Large intestine (tissue), 3 donors: ENCODE data around the gene THAP7. TPM values are rescaled to one million over a fixed set of nuclear protein-coding genes. Genes with fewer than 3 reads are reported as not detected.
"Not testable (repeated sequence)": the region's sequence is repeated elsewhere in the genome, so short reads cannot be mapped to it uniquely, and the experiment has no call there.

Experiments
- DNase-seq, 2 donors: peaks; one replicate each; pipeline versions ENCODE4 v3.0.0 to v3.0.0-alpha.2; 2013
- H3K27ac ChIP-seq: one replicate; pipeline ENCODE4 v1.5.1; 2013; ENCODE audit warnings: low read length
- H3K27me3 ChIP-seq: 2 replicates; pipeline ENCODE4 v1.6.1; 2013; ENCODE audit warnings: low read length; ENCODE audit not compliant: control insufficient read depth, insufficient read depth
- H3K36me3 ChIP-seq: 2 replicates; pipeline ENCODE4 v1.6.1; 2013; ENCODE audit warnings: low read length; ENCODE audit not compliant: control insufficient read depth, insufficient read depth
- H3K4me1 ChIP-seq: one replicate; pipeline ENCODE4 v1.6.1; 2013; ENCODE audit warnings: low read length; ENCODE audit not compliant: control insufficient read depth, insufficient read depth
- H3K4me3 ChIP-seq: one replicate; pipeline ENCODE4 v1.5.1; 2013; ENCODE audit warnings: low read length
- H3K9me3 ChIP-seq: one replicate; pipeline ENCODE4 v1.6.1; 2013; ENCODE audit warnings: mild to moderate bottlenecking, low read depth, low read length, moderate library complexity; ENCODE audit not compliant: control insufficient read depth
- WGBS: methylation state at CpG from one replicate; pipeline ENCODE4 v1.1.5; 2013; ENCODE audit warnings: low lambda C conversion rate; ENCODE audit not compliant: insufficient coverage; 5-methylcytosine and 5-hydroxymethylcytosine counted together
- polyA plus RNA-seq: library from polyadenylated mRNA; unstranded; fragments of 120-200 nt; gene quantifications from one replicate; pipeline ENCODE4 v1.2.1, GENCODE V29; 2013

THAP7 gene
- polyA plus RNA-seq, 1 donor = 27.0 TPM

DNA sequence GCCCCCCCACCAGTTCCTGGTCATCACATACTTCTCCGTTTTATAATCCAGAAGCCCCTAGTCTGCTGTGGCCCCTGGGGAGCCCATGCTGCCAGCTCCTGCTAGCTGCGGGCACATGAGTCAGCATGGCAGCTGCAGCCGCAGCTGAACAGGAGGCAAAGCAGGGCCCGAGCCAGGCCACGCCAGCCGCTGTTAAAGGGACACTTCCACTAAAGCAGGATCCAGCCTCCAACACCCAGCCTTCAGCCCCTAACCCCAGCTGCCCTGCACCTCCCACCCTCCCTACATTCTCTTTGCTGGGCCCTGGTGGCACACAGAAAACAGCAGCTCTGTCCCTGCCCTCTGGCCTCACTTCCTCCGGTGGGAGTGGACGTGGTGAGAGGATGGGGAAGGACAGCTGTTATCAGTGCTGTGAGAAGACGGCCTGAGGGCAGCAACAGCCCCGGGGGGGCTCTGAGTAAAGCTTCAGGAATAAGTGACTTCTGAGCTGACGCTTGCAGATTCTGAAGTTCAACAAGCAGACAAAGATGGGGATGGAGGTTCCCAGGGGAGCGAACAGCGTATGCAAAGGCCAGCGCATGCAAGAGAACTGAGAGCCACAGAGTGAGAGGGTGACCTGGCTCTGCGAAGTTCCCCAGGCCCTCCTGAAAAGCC lies 43.1 kb upstream of the THAP7 start:
- Histone ChIP-seq H3K27ac (peak overlapping the region; percentile 17), H3K4me3 (peak overlapping the region; percentile 38), H3K27me3 (peaks cover 9% of the 10 kb centered on the region), H3K36me3 (no peaks in the 10 kb centered on the region), H3K9me3 (no peaks in the 10 kb centered on the region), H3K4me1 (peaks cover 40% of the 10 kb centered on the region)
- DNase-seq = no peak
- WGBS = no CpG with 5 or more reads among the region's 15 CpGs

DNA sequence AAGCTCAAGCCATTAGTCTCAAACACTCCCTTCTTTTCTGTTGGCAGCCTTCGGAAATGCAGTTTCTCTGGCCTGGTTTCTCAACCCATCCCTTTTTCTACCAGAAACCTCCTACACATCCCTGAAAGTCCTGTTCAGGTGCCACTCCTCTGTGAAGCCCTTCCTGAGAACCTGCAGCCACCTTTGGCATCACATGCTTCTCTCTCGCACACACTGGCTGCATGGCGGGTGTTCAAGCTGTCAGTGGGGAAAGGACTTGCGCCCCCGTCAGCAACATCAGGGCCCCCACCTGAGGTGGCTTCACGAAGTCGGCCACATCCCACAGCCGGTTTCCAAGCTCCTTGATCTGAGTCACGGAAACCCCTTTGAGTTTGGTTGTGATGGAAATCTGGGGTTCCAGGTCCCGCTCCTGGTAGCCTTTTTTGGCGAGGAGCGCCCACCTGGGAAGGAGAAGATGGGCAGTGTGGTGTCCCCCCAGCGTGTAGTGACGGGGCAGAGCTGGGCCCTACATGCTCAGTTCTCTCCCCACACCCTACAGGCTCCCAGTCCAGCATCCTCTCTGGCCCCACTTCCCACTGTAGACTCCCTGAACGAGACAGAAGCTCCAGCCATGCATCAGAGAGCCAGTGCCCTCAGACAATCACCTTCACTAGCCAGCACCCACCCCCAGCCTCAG lies 42.1 kb upstream of the THAP7 start:
- peak overlapping the region; percentile 70 for H3K27ac ChIP-seq
- H3K4me3 ChIP-seq = no peak overlapping the region
- H3K27me3 ChIP-seq = peaks cover 9% of the 10 kb centered on the region
- H3K9me3 ChIP-seq = no peaks in the 10 kb centered on the region
- no peak for DNase-seq
- no peaks in the 10 kb centered on the region for H3K36me3 ChIP-seq
- no CpG with 5 or more reads among the region's 15 CpGs for WGBS
- peaks cover 40% of the 10 kb centered on the region for H3K4me1 ChIP-seq

DNA sequence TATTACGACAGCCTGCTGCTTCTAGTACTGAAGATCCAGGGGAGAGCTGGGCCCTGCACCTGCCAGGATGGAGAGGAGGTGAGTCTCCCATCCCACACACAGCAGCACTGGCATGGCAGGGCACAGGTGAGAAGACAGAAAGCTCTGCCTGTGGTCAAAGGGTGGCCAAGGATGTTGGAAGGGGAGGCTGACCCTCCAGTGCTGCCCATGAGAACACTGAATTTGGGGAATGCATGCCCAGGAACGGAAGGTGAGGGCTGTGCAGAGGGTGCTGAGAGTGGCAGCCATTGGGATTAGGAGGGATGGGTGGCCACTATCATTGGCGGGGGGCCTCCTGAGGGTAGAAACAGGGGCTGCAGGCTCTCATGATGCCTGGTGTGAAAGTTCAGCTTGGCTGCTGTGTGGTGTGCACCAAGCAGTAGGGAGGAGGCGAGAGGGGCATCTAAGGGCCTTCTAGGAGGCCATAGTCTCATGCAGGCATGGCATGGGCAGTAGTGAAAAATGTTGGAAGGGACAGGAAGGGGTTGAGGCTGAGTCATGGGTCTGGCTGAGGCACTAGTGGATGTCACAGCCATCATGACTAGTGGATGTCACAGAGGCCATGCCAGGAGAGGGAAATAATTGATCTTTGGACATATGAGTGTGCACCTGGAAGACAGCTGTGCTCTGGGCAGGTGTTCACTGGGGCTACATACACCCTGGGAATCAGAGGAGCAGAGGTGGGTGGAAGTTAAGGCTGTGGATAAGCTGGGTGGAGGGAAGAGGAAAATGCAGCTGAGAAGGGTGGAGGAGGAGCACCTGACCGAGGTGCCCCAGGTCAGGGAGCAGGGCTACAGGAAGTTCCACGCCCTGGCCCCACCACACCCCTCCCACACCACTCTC lies 41.3 kb upstream of the THAP7 start:
- Histone ChIP-seq H3K9me3 (no peaks in the 10 kb centered on the region), H3K27me3 (peaks cover 9% of the 10 kb centered on the region), H3K4me3 (no peak overlapping the region), H3K36me3 (no peaks in the 10 kb centered on the region), H3K4me1 (peaks cover 45% of the 10 kb centered on the region), H3K27ac (peak overlapping the region; percentile 70)
- no CpG with 5 or more reads among the region's 6 CpGs for WGBS
- peak; percentile 58 to 82 for DNase-seq

DNA sequence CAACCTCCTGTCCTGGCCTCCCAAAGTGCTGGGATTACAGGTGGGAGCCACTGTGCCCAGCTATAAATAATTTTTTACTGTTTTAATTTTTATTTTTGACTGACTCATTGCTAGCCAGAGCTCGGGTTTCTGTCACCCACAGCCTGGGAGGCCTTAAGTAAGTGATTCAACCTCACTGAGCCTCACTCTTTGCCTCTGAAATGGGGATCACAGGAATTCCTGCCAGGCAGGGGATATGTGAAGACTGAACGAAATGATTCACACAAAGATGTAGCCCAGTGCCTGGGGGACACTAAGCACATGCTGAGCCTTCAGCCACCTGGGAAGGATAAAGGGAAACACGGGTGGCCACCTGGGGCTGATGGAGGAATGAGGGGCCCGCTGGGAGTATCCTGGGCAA lies 40.0 kb upstream of the THAP7 start:
- H3K4me3 ChIP-seq = no peak overlapping the region
- no peaks in the 10 kb centered on the region for H3K9me3 ChIP-seq
- peaks cover 9% of the 10 kb centered on the region for H3K27me3 ChIP-seq
- no peak for DNase-seq
- 78% methylated on average over 1 of the region's 4 CpGs for WGBS
- H3K4me1 ChIP-seq = peaks cover 53% of the 10 kb centered on the region
- peak overlapping the region; percentile 41 for H3K27ac ChIP-seq
- H3K36me3 ChIP-seq = no peaks in the 10 kb centered on the region

DNA sequence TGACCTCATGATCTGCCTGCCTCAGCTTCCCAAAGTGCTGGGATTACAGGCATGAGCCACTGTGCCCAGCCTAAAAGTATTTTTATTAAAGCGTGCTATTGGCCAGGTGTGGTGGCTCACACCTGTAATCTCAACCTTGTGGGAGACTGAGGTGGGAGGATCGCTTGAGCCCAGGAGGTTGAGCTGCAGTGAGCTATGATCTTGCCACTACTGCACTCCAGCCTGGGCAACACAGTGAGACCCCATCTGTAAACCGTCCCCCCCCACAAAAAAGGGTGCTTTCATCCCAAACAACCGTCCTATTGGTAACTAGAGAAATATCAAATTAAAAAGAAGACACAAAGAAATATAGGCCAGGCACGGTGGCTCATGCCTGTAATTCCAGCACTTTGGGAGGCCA lies 37.2 kb upstream of the THAP7 start:
- not testable (repeated sequence) for H3K27ac ChIP-seq, H3K9me3 ChIP-seq, DNase-seq, H3K36me3 ChIP-seq, H3K27me3 ChIP-seq, H3K4me3 ChIP-seq
- WGBS = no CpG with 5 or more reads among the region's 5 CpGs
- peaks cover 35% of the 10 kb centered on the region for H3K4me1 ChIP-seq

DNA sequence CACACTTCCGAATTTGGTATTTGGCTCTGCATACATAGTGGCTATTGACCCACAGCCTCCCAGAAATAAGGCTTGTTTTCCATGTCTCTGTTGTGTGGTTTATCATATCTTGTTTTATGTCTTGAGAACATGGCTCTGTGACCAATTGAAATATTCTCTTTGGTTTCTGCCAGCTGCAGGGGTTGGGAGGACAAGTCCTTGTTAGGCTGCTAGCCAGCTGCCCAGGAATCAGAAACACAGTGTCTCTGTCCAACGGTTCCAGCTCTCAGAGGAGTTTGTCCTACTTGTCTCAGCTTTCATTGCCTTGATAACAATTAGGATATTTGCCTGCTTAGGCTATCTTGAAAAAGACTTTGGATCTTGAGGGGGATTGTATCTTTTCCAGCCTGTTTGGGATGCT lies 36.5 kb upstream of the THAP7 start:
- DNase-seq = no peak
- WGBS = no CpG with 5 or more reads among the region's 2 CpGs
- no peak overlapping the region for H3K4me3 ChIP-seq
- peaks cover 27% of the 10 kb centered on the region for H3K4me1 ChIP-seq
- H3K27ac ChIP-seq = peak overlapping the region; percentile 92
- no peaks in the 10 kb centered on the region for H3K27me3 ChIP-seq
- H3K36me3 ChIP-seq = no peaks in the 10 kb centered on the region
- H3K9me3 ChIP-seq = no peaks in the 10 kb centered on the region

DNA sequence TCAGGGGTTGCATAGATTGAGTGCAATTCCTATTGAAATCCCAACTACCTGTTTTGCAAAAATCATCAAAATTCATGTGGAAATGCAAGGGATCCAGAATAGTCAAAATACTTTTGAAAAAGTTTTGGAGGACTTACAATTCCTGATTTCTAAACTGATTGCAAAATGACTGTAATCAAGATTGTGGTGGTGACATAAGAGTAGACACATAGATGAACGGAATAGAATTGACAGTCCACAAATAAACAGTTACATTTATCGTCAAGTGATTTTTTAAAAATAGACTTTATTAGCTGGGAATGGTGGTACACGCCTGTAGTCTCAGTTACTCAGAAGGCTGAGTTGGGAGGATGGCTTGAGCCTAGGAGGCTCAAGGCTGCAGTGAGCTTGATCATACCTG lies 33.1 kb upstream of the THAP7 start:
- Histone ChIP-seq H3K4me1 (peaks cover 35% of the 10 kb centered on the region), H3K4me3 (no peak overlapping the region), H3K27me3 (peaks cover 5% of the 10 kb centered on the region), H3K9me3 (no peaks in the 10 kb centered on the region), H3K36me3 (no peaks in the 10 kb centered on the region), H3K27ac (no peak overlapping the region)
- no peak for DNase-seq
- WGBS = 66% methylated on average over 2 of the region's 3 CpGs

DNA sequence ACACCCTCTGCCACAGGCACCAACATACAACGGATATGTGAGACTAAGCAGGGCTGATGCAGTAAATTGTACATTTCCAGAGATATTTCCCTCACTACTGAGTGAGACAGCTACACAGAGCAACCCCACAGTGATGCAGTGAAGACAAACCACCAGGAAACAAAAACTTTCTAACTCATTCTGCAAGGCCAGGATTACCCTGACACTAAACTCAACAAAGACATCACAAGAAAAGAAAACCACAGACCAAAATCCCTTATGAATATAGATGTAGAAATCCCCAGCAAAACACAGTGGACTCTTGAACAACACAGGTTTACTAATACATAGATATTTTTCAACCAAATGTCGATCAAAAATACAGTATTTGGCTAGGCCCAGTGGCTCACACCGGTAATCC lies 32.0 kb upstream of the THAP7 start:
- no peak for DNase-seq
- WGBS = no CpG with 5 or more reads among the region's 3 CpGs
- Histone ChIP-seq H3K4me3 (no peak overlapping the region), H3K4me1 (peaks cover 35% of the 10 kb centered on the region), H3K36me3 (no peaks in the 10 kb centered on the region), H3K27ac (no peak overlapping the region), H3K9me3 (no peaks in the 10 kb centered on the region), H3K27me3 (peaks cover 5% of the 10 kb centered on the region)

DNA sequence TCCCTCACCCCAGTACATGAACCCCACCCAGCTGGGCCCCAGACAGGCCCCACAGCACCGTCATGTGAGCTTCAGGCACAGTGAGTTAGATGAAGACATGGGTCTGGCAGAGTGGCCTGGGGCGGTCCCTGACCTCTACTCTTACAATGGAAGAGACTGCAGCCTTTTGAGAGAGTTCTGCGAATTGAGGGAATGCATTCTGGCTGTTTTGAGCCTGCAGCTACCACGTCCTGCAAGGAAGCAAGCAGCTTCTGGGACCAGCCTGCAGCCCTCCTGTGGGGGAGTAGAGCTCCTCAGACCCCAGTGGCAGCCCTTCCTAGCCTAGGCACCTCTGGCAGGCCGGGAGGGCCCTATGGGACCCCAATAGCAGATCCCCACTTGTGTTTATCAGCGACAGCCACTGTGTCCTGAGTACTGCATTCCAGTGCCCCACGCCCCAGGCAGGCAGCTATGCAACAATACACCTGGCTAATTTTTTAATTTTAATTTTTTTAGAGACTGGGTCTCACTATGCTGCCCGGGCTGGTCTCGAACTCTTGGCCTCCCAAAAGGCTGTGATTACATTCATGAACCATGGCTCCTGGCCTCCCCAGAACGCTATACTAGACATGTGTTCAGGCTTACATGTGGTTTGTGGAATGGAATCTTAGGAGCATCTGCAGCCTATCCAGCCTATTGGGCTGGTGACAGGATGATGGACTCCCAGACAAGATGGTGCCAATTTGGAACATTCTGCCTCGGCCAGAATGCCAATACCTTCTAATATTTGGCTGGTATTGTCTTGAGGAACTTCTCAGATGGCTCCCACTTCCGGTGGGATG lies 31.2 kb upstream of the THAP7 start:
- WGBS = 100% methylated on average over 1 of the region's 12 CpGs
- peak in 1 of 2 donors; percentile 89 for DNase-seq
- Histone ChIP-seq H3K36me3 (no peaks in the 10 kb centered on the region), H3K9me3 (no peaks in the 10 kb centered on the region), H3K27ac (peak overlapping the region; percentile 38), H3K4me3 (peak overlapping the region; percentile 67), H3K27me3 (peaks cover 5% of the 10 kb centered on the region), H3K4me1 (peaks cover 29% of the 10 kb centered on the region)
